Measurements from ENCODE around the gene WRAP73. TPM values are rescaled to one million over a fixed set of nuclear protein-coding genes. Genes with fewer than 3 reads are reported as not detected.

The WRAP73 gene
- total RNA-seq, 1 donor from 2014 or later = 22.5 TPM

- Histone ChIP-seq H3K4me3 (no peak overlapping the region), H3K27me3 (ENCODE audit: low read depth) (no peaks in the 10 kb centered on the region), H3K9me3 (no peaks in the 10 kb centered on the region), H3K27ac (no peak overlapping the region), H3K4me1 (no peaks in the 10 kb centered on the region), H3K36me3 (peaks cover 57% of the 10 kb centered on the region)
- intact Hi-C loops (cut with DNase I) = no loop called here
- no peak for DNase-seq
- TF ChIP-seq, protein P1, sequence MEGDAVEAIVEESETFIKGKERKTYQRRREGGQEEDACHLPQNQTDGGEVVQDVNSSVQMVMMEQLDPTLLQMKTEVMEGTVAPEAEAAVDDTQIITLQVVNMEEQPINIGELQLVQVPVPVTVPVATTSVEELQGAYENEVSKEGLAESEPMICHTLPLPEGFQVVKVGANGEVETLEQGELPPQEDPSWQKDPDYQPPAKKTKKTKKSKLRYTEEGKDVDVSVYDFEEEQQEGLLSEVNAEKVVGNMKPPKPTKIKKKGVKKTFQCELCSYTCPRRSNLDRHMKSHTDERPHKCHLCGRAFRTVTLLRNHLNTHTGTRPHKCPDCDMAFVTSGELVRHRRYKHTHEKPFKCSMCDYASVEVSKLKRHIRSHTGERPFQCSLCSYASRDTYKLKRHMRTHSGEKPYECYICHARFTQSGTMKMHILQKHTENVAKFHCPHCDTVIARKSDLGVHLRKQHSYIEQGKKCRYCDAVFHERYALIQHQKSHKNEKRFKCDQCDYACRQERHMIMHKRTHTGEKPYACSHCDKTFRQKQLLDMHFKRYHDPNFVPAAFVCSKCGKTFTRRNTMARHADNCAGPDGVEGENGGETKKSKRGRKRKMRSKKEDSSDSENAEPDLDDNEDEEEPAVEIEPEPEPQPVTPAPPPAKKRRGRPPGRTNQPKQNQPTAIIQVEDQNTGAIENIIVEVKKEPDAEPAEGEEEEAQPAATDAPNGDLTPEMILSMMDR (IDR thresholded peaks at IDR 0.05) = no peak
- ATAC-seq = no peak
Observed at GRCh38 chr1:3640121-3640837, 9.6 kb downstream of the WRAP73 start.

- Histone ChIP-seq H3K36me3 (peaks cover 58% of the 10 kb centered on the region), H3K9me3 (no peaks in the 10 kb centered on the region), H3K4me1 (no peaks in the 10 kb centered on the region), H3K27me3 (ENCODE audit: low read depth) (no peaks in the 10 kb centered on the region), H3K4me3 (no peak overlapping the region), H3K27ac (no peak overlapping the region)
- no peak for ATAC-seq
- intact Hi-C loops (cut with DNase I) = no loop called here
- DNase-seq = no peak
- TF ChIP-seq, protein P1 (IDR thresholded peaks at IDR 0.05) = no peak
Observed at GRCh38 chr1:3639397-3639911, 10.4 kb downstream of the WRAP73 start.

DNA sequence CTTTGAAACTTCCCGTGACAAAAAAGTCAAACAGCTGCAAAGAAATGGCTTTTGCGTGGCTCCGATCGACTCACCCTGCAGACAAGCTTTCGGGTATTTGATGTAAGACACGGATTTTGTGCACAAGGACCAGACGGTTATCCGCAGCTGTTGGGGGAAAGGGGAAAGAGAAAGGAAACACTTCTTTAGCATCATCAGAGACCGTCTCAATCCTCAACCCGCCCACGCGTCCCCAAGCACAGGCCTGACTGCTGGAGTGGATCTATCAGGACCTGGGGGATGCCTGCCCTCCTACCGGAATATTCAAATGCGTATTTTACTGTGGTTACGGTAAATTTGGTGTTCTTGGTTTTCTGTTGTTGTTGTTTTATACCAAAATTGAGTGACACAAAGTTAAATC is 11.2 kb downstream of the WRAP73 start:
- H3K36me3 ChIP-seq = peaks cover 64% of the 10 kb centered on the region

GRCh38 chr1:3638027-3638426 is 11.9 kb downstream of the WRAP73 start:
- Histone ChIP-seq H3K9me3 (no peaks in the 10 kb centered on the region), H3K27me3 (ENCODE audit: low read depth) (no peaks in the 10 kb centered on the region), H3K4me1 (no peaks in the 10 kb centered on the region), H3K27ac (no peak overlapping the region), H3K36me3 (peaks cover 70% of the 10 kb centered on the region), H3K4me3 (no peak overlapping the region)
- DNase-seq (no peak), ATAC-seq (no peak)
- TF ChIP-seq, protein P1 (IDR thresholded peaks at IDR 0.05) = no peak
- intact Hi-C loops (cut with DNase I) = no loop called here

More for the DNA sequence above, 11.2 kb downstream of the WRAP73 start:
- ATAC-seq = no peak
- no peak overlapping the region for H3K4me3 ChIP-seq
- no peaks in the 10 kb centered on the region for H3K9me3 ChIP-seq
- intact Hi-C loops (cut with DNase I) = no loop called here
- no peaks in the 10 kb centered on the region for H3K4me1 ChIP-seq
- no peak overlapping the region for H3K27ac ChIP-seq
- no peaks in the 10 kb centered on the region for H3K27me3 ChIP-seq (ENCODE audit: low read depth)
- TF ChIP-seq, protein P1 (IDR thresholded peaks at IDR 0.05) = no peak
- no peak for DNase-seq

DNA sequence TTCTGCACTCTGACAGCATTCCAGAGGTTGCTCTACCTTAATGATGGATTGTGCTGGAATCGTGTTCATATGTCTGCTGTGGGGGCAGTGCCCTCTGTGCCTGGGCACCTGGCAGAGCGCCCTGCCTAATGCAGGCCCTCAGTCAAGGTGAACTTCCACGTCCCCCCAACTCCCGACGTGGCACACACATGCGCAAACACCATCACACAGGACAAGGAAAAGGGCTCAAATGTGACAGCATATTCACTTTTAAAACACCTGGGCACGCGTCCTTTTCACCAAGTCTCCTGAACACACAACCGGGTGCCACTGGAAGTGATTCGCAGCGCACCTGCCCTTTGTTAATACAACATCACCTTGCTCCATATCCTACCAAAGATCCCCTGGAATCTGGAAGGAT is 13.4 kb downstream of the WRAP73 start:
- Histone ChIP-seq H3K9me3 (no peaks in the 10 kb centered on the region), H3K27me3 (ENCODE audit: low read depth) (no peaks in the 10 kb centered on the region), H3K4me1 (no peaks in the 10 kb centered on the region), H3K4me3 (no peak overlapping the region), H3K27ac (no peak overlapping the region), H3K36me3 (peaks cover 85% of the 10 kb centered on the region)
- intact Hi-C loops (cut with DNase I) = no loop called here
- ATAC-seq = no peak
- DNase-seq = no peak
- TF ChIP-seq, protein P1 (IDR thresholded peaks at IDR 0.05) = no peak

Measured in lower lobe of right lung (tissue), 2 donors.